Raji (cell line): Measurements from ENCODE around the gene LGALS8.

Experiments used
- POLR2A ChIP-seq: IDR thresholded peaks from 2 replicates; pipeline ENCODE4 v1.6.1; 2011; ENCODE audit warnings: low read depth, low read length, control low read depth; ENCODE audit not compliant: insufficient read depth

Gene LGALS8

DNA sequence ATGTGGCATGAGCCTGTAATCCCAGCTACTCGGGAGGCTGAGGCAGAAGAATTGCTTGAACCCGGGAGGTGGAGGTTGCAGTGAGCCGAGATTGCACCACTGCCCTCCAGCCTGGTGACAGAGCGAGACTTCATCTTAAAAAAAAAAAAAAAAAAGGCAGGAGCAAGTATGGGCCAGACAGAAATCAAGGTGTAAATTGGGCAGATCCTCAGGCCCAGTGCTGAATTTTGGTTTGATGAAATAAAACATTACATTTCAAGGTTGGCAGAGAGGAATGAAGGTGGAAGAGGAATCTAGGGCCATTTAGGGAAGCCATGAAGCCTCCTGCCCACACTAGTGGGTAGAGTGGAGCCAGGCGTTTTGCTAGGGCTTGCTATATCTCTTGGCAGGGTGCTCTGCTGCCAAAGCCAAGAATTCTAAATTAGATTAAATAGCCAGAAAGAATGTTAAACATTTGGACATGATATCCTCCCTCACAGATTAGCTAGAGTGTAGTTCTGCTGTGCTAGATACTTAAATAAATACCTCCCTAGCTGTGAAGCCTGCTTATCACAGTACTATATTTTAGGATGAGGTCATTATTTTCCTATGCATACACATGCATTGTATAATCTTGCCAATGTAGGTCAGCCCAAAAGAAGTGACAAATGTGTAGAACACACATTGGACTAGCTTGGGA is 16.6 kb upstream of the LGALS8 start:
- TF ChIP-seq POLR2A: no peak

- no peak for TF ChIP-seq POLR2A
Measured at GRCh38 chr1:236508593-236509027, 15.2 kb upstream of the LGALS8 start.

- no peak for TF ChIP-seq POLR2A
Measured at GRCh38 chr1:236509203-236509602, 14.6 kb upstream of the LGALS8 start.

GRCh38 chr1:236509647-236510401 is 14.0 kb upstream of the LGALS8 start:
- TF ChIP-seq POLR2A: no peak

GRCh38 chr1:236511735-236512418 is 11.9 kb upstream of the LGALS8 start:
- no peak for TF ChIP-seq POLR2A

DNA sequence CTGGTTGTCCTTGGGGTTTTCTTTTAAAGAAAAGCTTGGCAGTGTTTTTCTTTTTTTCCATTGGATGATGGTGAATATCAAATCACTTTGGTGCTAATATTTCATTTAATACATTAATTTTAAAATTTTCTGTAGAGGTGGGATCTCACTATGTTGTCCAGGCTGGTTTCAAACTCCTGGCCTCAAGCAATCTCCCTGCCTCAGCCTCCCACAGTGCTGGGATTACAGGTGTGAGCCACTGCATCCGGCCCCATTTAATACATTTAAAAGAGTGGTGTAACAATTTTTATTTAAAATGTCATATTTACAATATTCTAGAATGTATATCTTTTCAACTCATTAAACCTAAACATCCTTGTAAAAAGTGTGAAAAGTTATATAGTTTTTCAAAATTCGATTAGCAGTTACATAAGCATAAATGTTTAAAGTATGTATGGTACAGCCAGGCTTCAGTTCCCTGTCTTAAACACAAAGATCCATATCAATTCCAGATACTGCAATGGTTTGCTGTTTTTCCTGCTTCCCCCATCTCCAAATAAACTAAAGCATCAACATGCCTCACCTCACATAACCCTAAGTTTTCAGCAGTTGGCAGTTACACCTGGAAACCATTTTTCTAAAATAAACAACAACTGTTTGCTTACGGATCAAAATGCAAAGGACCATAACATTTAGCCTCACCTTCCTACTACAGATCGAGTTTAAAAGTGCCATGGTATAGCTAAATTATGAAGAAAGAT is 8.9 kb upstream of the LGALS8 start:
- TF ChIP-seq POLR2A: no peak

DNA sequence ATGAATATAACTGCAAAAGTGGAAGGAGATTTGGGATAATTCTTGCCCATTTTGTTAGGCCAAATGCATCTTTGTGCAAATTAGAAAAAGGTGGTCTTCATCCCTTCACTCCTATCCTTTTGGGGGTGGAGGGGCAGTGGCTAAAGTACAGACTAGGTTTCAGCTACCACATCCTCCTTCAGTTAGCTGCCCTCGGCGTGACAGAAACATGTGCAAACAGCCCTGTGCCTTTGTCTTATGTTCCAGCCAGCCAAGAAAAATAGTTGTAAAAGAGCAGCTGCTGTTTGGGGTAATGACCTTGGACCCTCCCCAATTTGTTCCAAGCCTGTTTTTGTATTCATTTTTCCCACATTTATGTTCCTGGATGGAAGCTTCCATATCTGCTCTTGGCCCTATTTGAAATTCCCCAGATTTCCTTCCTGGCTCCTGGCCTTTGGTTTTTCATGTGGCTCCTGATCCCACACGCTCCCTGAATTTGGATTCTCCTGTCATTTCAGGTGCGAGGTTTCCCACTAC is 8.3 kb upstream of the LGALS8 start:
- TF ChIP-seq POLR2A: no peak

DNA sequence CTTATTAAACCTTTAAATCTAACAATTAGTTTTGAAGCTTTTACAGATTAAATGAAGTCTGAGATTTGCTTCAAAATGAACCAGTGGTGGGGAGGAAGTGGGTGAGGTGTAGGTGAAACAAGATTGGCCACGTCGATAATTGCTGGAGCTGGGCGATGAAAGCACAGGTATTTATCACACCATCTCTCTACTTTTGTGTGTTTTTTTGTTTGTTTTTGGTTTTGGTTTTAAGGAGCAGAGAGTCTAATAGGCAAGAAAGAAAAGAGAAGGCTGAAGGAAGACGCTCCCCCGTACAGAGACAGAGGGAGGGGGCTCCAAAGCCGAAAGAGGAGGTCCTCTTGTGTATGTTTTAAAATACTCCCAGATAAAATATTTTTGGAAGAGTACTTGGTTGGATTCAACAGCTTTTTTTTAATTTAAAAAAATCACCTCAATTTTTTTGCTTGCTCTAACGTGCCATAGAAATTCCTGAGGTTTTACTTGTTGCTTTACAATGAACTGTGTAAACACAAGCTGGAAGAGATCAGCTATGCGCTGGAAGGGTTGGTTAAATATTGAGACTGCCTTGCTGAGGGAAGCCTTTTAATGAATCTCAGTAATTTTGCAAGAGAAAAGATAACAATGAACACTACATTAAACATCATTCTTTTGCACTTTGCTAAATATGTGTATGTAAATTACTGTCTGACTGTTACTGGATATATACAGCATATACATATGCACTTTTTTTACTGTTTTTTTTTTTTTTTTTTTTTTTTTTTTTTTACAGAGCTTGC is 6.7 kb upstream of the LGALS8 start:
- no peak for TF ChIP-seq POLR2A

GRCh38 chr1:236518322-236518721 is 5.5 kb upstream of the LGALS8 start:
- no peak for TF ChIP-seq POLR2A

DNA sequence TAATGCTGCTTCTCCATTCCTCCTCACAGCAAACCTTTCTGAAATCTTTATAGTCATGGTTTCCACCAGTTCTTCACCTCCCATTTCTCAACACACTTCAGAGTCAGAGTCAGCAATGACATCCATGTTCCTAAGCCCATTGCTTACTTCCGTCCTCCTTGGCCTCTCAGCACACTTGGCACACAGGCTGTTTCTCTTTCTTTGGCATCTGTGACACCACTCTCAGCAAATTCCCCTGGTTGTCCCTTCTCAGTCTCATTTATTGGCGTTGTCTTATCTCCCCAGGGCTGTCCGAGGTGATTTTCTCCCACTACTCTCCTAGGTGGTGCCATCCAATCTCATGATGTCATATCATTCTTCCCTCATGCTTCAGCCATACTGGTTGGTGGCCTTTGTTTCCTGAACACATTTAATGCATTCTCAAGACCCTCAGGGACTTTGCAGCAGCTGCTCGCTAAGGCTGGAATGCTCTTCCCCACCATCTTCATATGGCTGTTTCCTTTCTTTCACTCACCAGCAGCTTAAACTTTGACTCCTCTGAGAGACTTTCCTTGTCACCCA is 3.3 kb upstream of the LGALS8 start:
- no peak for TF ChIP-seq POLR2A

DNA sequence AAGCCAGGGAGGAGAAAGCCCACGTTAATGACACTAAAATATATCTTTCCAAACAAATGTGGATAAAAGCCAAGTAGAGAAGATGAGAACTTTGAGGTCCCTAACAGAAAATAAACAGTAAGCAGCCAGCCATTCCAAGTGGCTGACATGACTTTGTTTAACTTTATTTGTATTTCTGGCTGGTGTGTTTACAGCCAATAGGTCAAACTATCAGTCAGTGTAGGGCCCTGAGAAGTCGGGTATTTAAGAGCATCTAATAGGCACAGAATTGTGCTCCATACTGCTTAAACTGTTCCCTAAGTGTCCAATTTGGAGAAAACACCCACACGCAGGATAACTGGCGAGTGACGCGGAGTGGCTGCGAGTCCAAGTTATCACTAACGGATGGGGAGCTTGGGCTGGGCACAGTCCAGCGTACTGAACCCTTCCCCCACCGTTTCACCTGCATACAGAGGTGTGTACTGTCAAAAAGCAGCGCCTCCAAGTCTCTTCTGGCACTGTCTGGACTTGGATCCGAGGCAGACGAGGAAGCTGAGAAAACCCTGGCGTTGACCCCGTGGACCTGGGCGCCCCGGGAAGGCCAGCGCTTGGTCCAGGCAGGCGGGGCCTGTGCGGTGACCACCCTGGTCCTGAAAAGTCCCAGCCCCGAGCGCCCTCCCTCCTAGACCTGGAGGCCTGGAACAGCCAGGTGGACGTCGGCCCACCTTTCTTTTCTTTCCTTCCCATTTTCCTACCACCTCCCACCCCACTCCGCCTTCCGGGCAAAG is 662 bp upstream of the LGALS8 start:
- TF ChIP-seq POLR2A: no peak

- TF ChIP-seq POLR2A: no peak
Measured at GRCh38 chr1:236524142-236524894, 536 bp downstream of the LGALS8 start.

DNA sequence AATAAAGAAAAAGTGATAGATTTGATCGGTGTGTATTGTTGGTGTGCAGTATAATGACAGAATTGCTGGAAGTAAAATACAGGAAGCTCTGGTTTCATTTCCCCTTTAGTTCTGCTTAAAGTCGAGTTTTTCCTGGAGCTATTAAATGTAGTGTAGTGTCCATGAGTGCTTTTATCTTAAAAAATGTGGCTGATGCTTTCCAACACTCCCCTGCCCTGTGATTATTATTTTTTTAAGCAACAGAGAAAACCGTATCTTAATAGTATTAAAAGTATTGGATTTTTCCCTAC is 1.1 kb downstream of the LGALS8 start:
- no peak for TF ChIP-seq POLR2A
